Spleen (tissue), 7 donors: ENCODE data around the gene TP63.

Experiments
- CTCF ChIP-seq, 11 experiments: fragments of 200-600 bp in 7 of 11; fragments of 450-650 bp in 4 of 11; sonication (generic) in 4 of 11; IDR thresholded peaks in 8 of 11; conservative IDR thresholded peaks in 3 of 11; 1 replicate in 7 of 11; 2 replicates in 4 of 11; pipeline versions ENCODE4 v1.4.0 to v1.8.0; 2016 to 2021; ENCODE audit warnings: antibody characterized with exemption in 11 of 11, inconsistent platforms in 4 of 11, mild to moderate bottlenecking in 1 of 11
- POLR2A ChIP-seq, 3 donors: fragments of 450-650 bp; IDR thresholded peaks; one replicate each; pipeline ENCODE4 v1.5.1; 2017; ENCODE audit warnings: antibody characterized with exemption in 3 of 3, mild to moderate bottlenecking in 1 of 3
- POLR2AphosphoS5 ChIP-seq, 3 donors: sonication (generic); formaldehyde crosslinking; IDR thresholded peaks; one replicate each; pipeline ENCODE4 v1.5.1; 2017; ENCODE audit warnings: antibody characterized with exemption in 3 of 3
- donor health status: DM: no; HTN: no; CAD: no; lungs with moderate emphysema.
- donor health status: DM: no; HTN: no; CAD: no.
- donor health status: DM: no; HTN: no; CAD: no.

GRCh38 chr3:189848395-189849040 is 217.3 kb downstream of the TP63 start:
- TF ChIP-seq POLR2A (IDR thresholded peaks at IDR 0.05) = no peak
- no peak for TF ChIP-seq CTCF (IDR thresholded peaks at IDR 0.05 in 8 of 11, conservative IDR thresholded peaks at IDR 0.05 in 3 of 11)
- no peak for TF ChIP-seq POLR2AphosphoS5 (IDR thresholded peaks at IDR 0.05)
